Activated CD8-positive, alpha-beta memory T cell treated with anti-CD3 and anti-CD28 coated beads for 24 hours (primary cell): ENCODE results near the gene GHRL.

Experiments
- DNase-seq: peaks from one replicate; pipeline ENCODE4 v3.0.0-alpha.2; 2020

The GHRL gene

GRCh38 chr3:10294030-10294586 lies 1.4 kb upstream of the GHRL start:
- DNase-seq: no peak

GRCh38 chr3:10291641-10292040 lies 1.1 kb downstream of the GHRL start:
- no peak for DNase-seq

GRCh38 chr3:10290481-10291176 lies 2.1 kb downstream of the GHRL start:
- no peak for DNase-seq

GRCh38 chr3:10289787-10290355 lies 2.9 kb downstream of the GHRL start:
- DNase-seq: no peak

GRCh38 chr3:10289077-10289476 lies 3.7 kb downstream of the GHRL start:
- DNase-seq: no peak

- DNase-seq: no peak
Measured at GRCh38 chr3:10288575-10288960, 4.2 kb downstream of the GHRL start.

- no peak for DNase-seq
Measured at GRCh38 chr3:10287936-10288574, 4.7 kb downstream of the GHRL start.

- no peak for DNase-seq
Measured at GRCh38 chr3:10286596-10287295, 6.0 kb downstream of the GHRL start.

GRCh38 chr3:10286133-10286524 lies 6.6 kb downstream of the GHRL start:
- DNase-seq: no peak

- no peak for DNase-seq
Measured at GRCh38 chr3:10285272-10286132, 7.2 kb downstream of the GHRL start.

GRCh38 chr3:10284496-10284895 lies 8.3 kb downstream of the GHRL start:
- no peak for DNase-seq

GRCh38 chr3:10283638-10284037 lies 9.1 kb downstream of the GHRL start:
- DNase-seq: no peak

GRCh38 chr3:10281951-10282350 lies 10.8 kb downstream of the GHRL start:
- no peak for DNase-seq

GRCh38 chr3:10280571-10280970 lies 12.2 kb downstream of the GHRL start:
- no peak for DNase-seq

- no peak for DNase-seq
Measured at GRCh38 chr3:10280177-10280529, 12.6 kb downstream of the GHRL start.

- DNase-seq: no peak
Measured at GRCh38 chr3:10279384-10280176, 13.2 kb downstream of the GHRL start.

GRCh38 chr3:10278501-10278900 lies 14.2 kb downstream of the GHRL start:
- no peak for DNase-seq

- no peak for DNase-seq
Measured at GRCh38 chr3:10277115-10277625, 15.6 kb downstream of the GHRL start.

- DNase-seq: no peak
Measured at GRCh38 chr3:10274601-10275000, 18.1 kb downstream of the GHRL start.

GRCh38 chr3:10273702-10274305 lies 18.9 kb downstream of the GHRL start:
- no peak for DNase-seq

- no peak for DNase-seq
Measured at GRCh38 chr3:10272977-10273376, 19.8 kb downstream of the GHRL start.
